GM12878 (cell line): ENCODE measurements around the gene CHRNB2. TPM values are rescaled to one million over a fixed set of nuclear protein-coding genes. Genes with fewer than 3 reads are reported as not detected.

Source experiments
- CBX3 ChIP-seq: fragments of 200-600 bp; sonication (generic); IDR thresholded peaks from 2 replicates; pipeline ENCODE4 v1.6.1; 2016; ENCODE audit warnings: low read depth, borderline replicate concordance
- CBX5 ChIP-seq: sonication (generic); IDR thresholded peaks from 2 replicates; pipeline ENCODE4 v1.6.1; 2016; ENCODE audit warnings: low read depth, moderate library complexity, mild to moderate bottlenecking, inconsistent platforms
- CHD1 ChIP-seq: IDR thresholded peaks from 2 replicates; pipeline ENCODE4 v1.6.1; 2012; ENCODE audit warnings: low read depth, low read length, improper control_type of control experiment
- CHD4 ChIP-seq: fragments of 200-600 bp; sonication (generic); IDR thresholded peaks from 2 replicates; pipeline ENCODE4 v1.6.1; 2016; ENCODE audit warnings: mild to moderate bottlenecking
- E2F4 ChIP-seq: IDR thresholded peaks from 2 replicates; pipeline ENCODE4 v1.6.1; 2012; ENCODE audit warnings: low read depth, low read length, improper control_type of control experiment
- EGR1 ChIP-seq, 2 experiments: IDR thresholded peaks; 1 replicate in 1 of 2; 2 replicates in 1 of 2; pipeline ENCODE4 v1.6.1; 2011 to 2012; ENCODE audit warnings: low read depth in 2 of 2, low read length in 2 of 2, borderline replicate concordance in 1 of 2, mild to moderate bottlenecking in 1 of 2, moderate library complexity in 1 of 2
- GATAD2B ChIP-seq: fragments of 450-650 bp; conservative IDR thresholded peaks from 2 replicates; pipeline ENCODE4 v1.6.1; 2017; ENCODE audit warnings: low read depth, mild to moderate bottlenecking, moderate library complexity
- HDAC2 ChIP-seq: fragments of 200-600 bp; sonication (generic); IDR thresholded peaks from 2 replicates; pipeline ENCODE4 v1.6.1; 2017
- MXI1 ChIP-seq: fragments of 150-350 bp; IDR thresholded peaks from 2 replicates; pipeline ENCODE4 v1.6.1; 2011; ENCODE audit warnings: low read depth, mild to moderate bottlenecking, inconsistent platforms, low read length, improper control_type of control experiment
- POLR2A ChIP-seq: IDR thresholded peaks from 2 replicates; pipeline ENCODE4 v1.6.1; 2011; ENCODE audit warnings: low read depth, mild to moderate bottlenecking, low read length
- POLR2AphosphoS2 ChIP-seq: IDR thresholded peaks from 2 replicates; pipeline ENCODE4 v1.6.1; 2011; ENCODE audit warnings: low read depth, mild to moderate bottlenecking, low read length, improper control_type of control experiment, moderate library complexity
- RELA ChIP-seq: fragments of 450-650 bp; IDR thresholded peaks from 2 replicates; pipeline ENCODE4 v1.8.0; 2014; ENCODE audit warnings: borderline replicate concordance; ENCODE audit not compliant: partially characterized antibody
- REST ChIP-seq: IDR thresholded peaks from 2 replicates; pipeline ENCODE4 v1.6.1; 2012; ENCODE audit warnings: mild to moderate bottlenecking, low read depth, low read length
- SIX5 ChIP-seq: IDR thresholded peaks from 2 replicates; pipeline ENCODE4 v1.6.1; 2011; ENCODE audit warnings: mild to moderate bottlenecking, low read depth, low read length, moderate library complexity; ENCODE audit not compliant: severe bottlenecking
- SMAD5 ChIP-seq: IDR thresholded peaks from 2 replicates; pipeline ENCODE4 v1.6.1; 2016; ENCODE audit warnings: antibody characterized with exemption, low read depth
- SPI1 ChIP-seq: IDR thresholded peaks from 2 replicates; pipeline ENCODE4 v1.6.1; 2011; ENCODE audit warnings: low read depth, mild to moderate bottlenecking, low read length, moderate library complexity, borderline replicate concordance; ENCODE audit not compliant: insufficient read depth
- TAF1 ChIP-seq: IDR thresholded peaks from 2 replicates; pipeline ENCODE4 v1.6.1; 2011; ENCODE audit warnings: mild to moderate bottlenecking, low read depth, low read length, borderline replicate concordance
- TBL1XR1 ChIP-seq: IDR thresholded peaks from 2 replicates; pipeline ENCODE4 v1.6.1; 2012; ENCODE audit warnings: low read depth, low read length, improper control_type of control experiment
- TCF12 ChIP-seq: IDR thresholded peaks from 2 replicates; pipeline ENCODE4 v1.6.1; 2011; ENCODE audit warnings: low read depth, mild to moderate bottlenecking, low read length
- TCF3 ChIP-seq: IDR thresholded peaks from 2 replicates; pipeline ENCODE4 v1.6.1; 2012; ENCODE audit warnings: low read depth, mild to moderate bottlenecking, low read length, borderline replicate concordance; ENCODE audit not compliant: insufficient read depth
- USF2 ChIP-seq: IDR thresholded peaks from 2 replicates; pipeline ENCODE4 v1.6.1; 2011; ENCODE audit warnings: low read depth, low read length, improper control_type of control experiment, borderline replicate concordance
- polyA plus RNA-seq, 11 experiments: library from polyadenylated mRNA; depleted of rRNA in 4 of 11; unstranded in 6 of 11; stranded (reverse) in 5 of 11; fragments of >200 nt; fragmentation: Nextera tagmentation in 4 of 11; fragmentation: Illumina TruSeq in 1 of 11; extraction: Ambion mirVana in 4 of 11; extraction: Trizol in 1 of 11; gene quantifications; 1 replicate in 1 of 11; 2 replicates in 10 of 11; pipeline versions ENCODE4 v1.2.1 to v1.2.3, GENCODE V29; 2011 to 2016; ENCODE audit warnings: inconsistent platforms in 2 of 11, missing spikeins in 2 of 11, low read depth in 1 of 11
- total RNA-seq, 4 experiments: library from RNA; depleted of rRNA in 3 of 4; stranded (reverse); fragments of >200 nt in 3 of 4; fragmentation: Illumina TruSeq in 1 of 4; extraction: Trizol in 1 of 4; gene quantifications; 2 replicates each; pipeline versions ENCODE4 v1.2.1 to v1.2.3, GENCODE V29; 2013 to 2021

CHRNB2 gene
- total and polyA plus RNA-seq, 10 of the 15 experiments (the other 5 are each of a cell fraction or from before 2014, with no cell fraction given): 0.01 to 0.11 (median 0.03) TPM; not detected in 6

- TF ChIP-seq REST: no peak
- peak; percentile 75; the same call in 1 of the 2 replicates for TF ChIP-seq SMAD5
- TF ChIP-seq TBL1XR1: peak; percentile 77
- peak; percentile 75; the same call in 1 of the 2 replicates for TF ChIP-seq GATAD2B
- no peak for TF ChIP-seq CHD4
- TF ChIP-seq CBX5: no peak
- peak; percentile 76 for TF ChIP-seq SIX5
- no peak for TF ChIP-seq TCF3
- TF ChIP-seq CHD1: no peak
- TF ChIP-seq HDAC2: no peak
- 0 out of 2 replicates have a peak, but pooled peaks have one; percentile 38 for TF ChIP-seq POLR2AphosphoS2
- TF ChIP-seq POLR2A: peak; percentile 77
- peak; percentile 70 to 97; a peak in 2 of 3 replicates for TF ChIP-seq EGR1 (IDR thresholded peaks at IDR 0.05; ENCODE audit: borderline replicate concordance in 1 of 2, low read depth in 2 of 2, low read length in 2 of 2)
- TF ChIP-seq SPI1: no peak
- TF ChIP-seq CBX3: no peak
- TF ChIP-seq TAF1: 0 out of 2 replicates have a peak, but pooled peaks have one; percentile 10
- TF ChIP-seq RELA: peak; percentile 100
- TF ChIP-seq TCF12: 0 out of 2 replicates have a peak, but pooled peaks have one; percentile 6
- TF ChIP-seq E2F4: peak; percentile 73
- TF ChIP-seq USF2: peak; percentile 99
- peak; percentile 99 for TF ChIP-seq MXI1
Measured at GRCh38 chr1:154558720-154559465, 8.7 kb upstream of the CHRNB2 start (continued).
